Stimulated activated CD8-positive, alpha-beta memory T cell treated with anti-CD3 and anti-CD28 coated beads, Interleukin-12 subunit alpha, Interleukin-12 subunit beta, amount 100 ng/mL, for 4 hours (primary cell): ENCODE data around the gene AAMDC.
"Not testable (repeated sequence)": the region's sequence is repeated elsewhere in the genome, so short reads cannot be mapped to it uniquely, and the experiment has no call there.

Source experiments
- DNase-seq: peaks from one replicate; pipeline ENCODE4 v3.0.0-alpha.2; 2020; ENCODE audit warnings: low read depth

The AAMDC gene

DNA sequence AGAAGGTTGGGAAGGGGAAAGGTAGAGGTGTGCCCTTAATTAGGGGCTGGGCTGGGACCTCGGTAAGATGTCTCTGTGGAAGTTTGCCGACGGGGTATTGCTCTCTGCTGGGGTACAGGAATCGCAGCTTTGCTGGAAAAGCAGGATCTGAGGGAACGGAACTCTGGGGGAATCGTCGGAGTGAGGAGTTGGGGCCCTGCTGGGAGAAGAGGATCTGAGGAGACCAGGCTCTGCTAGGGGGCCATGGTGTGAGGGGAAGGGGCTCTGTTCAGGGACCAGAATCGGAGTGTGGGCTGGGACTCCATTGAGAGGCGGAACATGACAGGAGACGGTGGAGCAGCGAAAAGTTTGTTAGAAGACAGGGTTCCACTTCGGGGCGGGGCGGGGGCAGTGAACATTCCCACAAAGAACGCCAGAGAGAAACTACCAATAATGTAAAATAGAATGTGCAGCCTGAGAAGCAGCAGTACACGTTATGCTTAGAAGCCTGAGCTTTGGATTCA is 456 bp downstream of the AAMDC start:
- no peak for DNase-seq

DNA sequence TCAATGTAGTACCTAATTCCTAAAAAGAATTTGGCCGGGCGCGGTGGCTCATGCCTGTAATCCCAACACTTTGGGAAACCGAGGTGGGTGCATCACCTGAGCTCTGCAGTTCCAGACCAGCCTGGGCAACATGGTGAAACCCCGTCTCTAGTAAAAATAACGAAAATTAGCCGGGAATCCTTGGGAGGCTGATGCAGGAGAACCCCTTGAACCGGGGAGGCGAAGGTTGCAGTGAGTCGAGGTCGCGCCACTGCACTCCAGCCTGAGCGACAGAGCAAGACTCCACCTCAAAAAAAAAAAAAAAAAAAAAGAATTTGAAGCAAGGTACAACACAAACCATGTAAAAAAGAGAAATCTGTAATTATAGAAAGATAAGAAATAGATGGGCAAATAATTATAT is 1.2 kb downstream of the AAMDC start:
- not testable (repeated sequence) for DNase-seq

DNA sequence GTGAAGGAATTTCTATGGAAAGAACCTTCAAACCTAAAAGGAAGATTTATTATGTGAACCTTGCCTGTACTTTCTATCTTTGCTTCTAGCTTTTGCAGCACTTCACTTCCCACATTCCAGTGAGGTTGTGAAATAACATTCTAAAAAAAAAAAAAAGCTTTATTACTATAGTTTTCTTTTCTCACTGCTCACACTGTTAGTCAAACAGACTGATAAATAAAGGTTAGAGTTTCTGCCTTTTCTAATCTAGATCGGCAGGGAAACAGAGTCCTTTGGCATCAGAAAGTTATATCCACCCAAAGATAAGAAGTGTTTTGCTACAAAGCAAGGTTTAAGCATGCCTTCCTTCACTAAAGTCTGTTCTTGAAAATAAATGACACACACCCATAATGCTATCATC is 2.8 kb downstream of the AAMDC start:
- DNase-seq = no peak

DNA sequence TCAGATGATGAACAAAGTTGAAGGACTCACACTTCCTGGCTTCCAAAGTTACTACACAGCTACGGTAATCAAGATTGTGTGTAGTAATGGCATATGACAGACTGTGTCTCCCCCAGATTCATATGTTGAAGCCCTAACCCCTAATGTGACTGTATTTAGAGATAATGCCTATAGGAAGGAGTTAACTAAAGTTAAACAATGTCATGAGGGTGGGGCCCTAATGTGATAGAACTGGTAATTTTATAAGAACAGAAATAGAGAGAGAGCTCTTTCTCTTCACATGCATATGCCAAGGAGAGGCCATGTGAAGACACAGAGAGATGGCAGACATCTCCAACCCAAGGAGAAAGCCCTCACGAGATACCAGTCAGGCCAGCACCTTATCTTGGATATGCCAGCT is 8.0 kb downstream of the AAMDC start:
- DNase-seq = no peak

DNA sequence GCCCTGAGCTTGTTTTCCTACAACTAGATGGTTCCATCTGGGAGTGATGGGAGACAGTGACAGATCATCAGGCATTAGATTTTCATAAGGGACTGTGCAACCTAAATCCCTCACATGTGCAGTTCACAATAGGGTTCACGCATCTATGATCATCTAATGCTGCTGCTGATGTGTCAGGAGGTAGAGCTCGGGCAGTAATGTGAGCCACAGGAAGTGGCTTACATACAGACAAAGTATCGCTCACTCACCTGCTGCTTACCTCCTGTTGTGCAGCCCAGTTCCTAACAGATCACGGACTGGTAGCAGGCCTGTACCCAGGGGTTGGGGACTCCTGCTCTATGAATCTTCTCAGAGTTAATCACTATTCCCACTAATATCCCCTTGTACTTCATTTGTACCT is 12.4 kb downstream of the AAMDC start:
- DNase-seq = no peak

DNA sequence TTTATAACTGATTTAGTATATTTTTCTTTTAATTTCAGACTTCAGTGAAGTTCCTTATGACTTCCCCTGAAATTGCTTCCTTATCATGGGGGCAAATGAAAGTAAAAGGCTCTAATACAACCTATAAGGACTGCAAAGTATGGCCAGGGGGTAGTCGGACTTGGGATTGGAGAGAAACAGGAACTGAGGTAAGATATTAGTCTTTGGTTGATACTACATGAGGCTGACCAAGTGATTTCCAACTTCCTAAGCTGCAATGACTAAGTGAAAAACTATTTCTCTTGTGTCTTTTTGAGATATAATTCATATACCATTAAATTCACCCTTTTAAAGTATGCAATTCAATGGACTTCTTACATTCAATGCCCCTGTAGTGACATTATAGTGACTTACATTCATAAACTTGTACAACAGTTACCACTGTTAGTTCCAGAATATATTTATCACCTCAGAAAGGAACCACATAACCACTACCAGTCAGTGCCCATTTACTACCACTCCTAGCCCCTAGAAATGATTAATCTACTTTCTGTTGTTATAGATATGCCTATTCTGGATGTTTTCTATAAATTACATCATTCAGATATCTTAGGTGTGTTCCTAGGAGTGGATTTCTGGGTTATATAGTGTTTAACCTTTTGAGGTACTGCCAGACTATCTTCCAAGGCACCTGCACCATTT is 21.6 kb downstream of the AAMDC start:
- DNase-seq = no peak

DNA sequence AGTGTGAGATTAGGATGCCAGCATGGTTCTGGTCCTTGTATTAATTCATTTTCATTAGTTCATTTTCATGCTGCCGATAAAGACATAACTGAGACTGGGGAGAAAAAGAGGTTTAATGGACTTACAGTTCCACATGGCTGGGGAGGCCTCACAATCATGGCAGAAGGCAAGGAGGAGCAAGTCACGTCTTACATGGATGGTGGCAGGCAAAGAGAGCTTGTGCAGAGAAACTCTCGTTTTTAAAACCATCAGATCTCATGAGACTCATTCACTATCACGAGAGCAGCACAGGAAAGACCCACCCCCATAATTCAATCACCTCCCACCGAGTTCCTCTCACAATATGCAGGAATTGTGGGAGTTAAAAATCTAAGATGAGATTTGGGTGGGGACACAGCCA is 22.8 kb downstream of the AAMDC start:
- DNase-seq = not testable (repeated sequence)

DNA sequence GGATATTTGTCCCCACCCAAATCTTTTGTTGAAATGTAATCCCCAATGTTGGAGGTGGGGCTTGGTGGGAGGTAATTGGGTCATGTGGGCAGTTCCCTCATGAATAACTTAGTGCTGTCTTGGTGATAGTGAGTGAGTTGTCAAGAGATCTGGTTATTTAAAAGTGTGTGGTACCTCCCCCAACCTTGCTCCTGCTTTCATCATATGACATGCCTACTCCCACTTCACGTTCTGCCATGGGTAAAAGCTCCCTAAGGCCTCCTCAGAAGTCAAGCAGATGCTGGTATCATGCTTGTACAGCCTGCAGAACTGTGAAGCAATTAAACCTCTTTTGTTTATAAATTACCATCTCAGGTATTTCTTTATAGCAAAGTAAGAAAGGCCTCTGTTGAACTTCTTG is 30.6 kb downstream of the AAMDC start:
- no peak for DNase-seq

DNA sequence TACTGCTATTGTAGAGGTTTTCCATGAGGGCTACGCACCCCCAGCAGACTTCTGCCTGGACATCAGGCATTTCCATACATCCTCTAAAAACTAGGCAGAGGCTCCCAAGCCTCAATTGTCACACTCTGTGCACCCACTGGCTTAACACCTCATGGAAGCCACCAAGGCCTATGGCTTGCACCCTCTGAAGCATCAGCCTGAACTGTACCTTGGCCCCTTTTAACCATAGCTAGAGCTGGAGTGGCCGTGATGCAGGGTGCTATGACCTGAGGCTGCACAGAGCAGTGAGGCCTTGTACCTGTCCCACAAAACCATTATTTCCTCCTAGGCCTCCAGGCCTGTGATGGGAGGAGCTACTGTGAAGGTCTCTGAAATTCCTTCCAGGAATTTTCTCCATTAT is 33.9 kb downstream of the AAMDC start:
- DNase-seq = no peak

DNA sequence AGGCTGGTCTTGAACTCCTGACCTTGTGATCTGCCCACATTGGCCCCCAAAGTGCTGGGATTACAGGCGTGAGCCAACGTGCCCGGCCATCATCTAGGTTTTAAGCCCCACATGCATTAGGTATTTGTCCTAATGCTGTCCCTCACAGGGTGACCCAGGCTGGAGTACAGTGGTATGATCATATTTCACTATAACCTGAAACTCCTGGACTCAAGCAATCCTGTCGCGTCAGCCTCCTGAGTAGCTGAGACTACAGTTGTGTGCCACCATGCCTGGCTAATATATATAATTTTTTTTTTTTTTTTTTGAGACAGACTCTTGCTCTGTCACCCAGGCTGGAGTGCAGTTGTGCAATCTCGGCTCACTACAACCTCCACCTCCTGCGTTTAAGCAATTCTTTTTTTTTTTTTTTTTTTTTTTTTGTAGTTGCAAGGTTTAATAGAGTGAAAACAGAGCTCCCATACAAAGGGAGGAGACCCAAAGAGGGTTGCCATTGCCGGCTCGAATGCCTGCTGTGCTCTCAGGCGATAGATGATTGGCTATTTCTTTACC is 37.0 kb downstream of the AAMDC start:
- DNase-seq = not testable (repeated sequence)

DNA sequence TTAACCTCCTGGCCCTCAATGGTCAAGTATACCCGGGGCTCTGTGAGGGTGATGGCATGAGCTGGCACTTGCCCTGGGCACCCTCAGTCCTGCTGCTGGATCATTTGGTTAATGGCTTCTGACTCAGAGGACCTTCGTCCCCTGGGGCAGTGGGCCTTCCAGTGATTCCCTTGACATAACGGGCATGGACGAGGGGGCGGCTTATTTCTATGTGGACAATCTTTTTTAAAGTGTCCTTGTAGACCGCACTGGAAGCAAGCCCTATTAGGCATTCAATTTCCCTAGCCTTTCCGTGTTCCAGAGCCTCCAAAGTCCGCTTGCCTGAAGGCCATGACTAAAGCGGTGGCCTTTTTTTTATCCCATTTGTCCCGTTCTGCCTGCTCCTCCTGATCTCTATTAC is 40.5 kb downstream of the AAMDC start:
- DNase-seq = not testable (repeated sequence)

DNA sequence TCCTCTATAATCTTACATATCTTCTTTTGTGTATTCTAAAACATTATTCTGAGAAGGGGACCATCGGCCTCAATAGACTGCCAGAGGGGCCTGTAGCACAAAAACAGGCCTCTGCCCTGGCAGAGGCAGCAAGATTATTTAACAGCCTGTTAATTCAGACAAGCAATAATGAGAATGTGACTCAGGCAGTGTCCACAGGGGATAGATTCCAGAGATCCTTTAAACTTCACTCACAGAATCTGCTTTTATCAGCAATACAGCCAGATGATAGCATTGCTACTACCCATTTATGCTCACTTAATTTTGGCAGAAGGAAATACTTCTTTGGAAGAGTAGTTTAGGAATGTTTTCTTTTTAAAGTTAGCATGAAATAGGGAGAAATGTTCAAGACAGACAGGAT is 44.9 kb downstream of the AAMDC start:
- no peak for DNase-seq

DNA sequence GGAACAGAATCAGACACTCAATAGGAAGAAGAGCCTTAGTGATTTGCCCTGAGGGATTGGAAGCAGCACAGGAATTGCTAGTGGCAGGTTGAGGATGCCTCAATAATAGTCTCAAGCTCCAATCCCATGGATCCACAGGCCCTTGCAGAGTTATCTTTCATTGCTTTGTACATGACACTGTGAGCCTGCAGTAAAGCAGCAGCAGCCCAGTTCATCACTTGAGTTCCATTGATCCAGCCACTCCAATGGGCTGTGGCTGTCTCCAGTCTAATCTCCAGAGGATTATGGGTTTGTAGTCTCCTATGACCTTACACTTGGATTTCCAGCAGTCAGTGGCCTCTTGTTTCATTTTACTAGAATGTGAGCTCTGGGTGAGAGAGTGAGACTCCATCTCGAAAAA is 45.4 kb downstream of the AAMDC start:
- no peak for DNase-seq

DNA sequence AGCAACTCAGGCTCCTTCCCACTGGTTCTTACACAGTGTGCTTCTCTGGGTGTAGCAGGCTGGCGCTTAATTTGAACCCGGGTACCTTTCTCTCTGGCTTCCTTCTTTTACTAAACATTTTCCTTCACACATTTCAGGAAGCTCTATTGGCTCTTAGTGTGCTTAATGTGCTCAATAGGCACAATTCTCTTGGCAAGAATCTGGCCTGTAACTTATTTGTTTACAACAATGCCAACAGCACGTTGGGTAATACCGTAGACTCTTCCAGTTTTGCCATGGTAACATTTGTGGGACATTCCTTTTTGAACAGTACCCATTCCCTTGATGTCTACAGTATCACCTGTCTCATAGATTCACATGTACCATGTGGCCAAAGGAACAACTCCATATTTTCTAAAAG is 47.8 kb downstream of the AAMDC start:
- no peak for DNase-seq

DNA sequence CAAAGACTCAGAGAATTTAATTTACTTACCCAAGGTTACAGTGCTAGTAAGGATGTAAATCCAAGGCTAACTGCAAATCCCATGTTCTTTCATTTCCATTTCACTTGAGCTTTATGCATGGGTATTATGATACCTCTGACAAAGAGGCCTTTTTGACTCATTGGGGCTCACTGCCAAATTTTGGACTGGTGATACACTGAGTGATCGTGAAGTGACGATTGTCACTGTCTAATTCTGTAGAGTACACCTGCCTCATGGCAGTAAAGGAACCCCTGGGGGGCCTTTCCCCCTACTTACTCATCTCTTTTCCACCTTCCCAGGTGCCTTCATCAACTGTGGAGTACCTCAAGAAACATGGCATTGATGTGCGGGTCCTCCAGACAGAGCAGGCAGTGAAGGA is 50.9 kb downstream of the AAMDC start:
- no peak for DNase-seq

DNA sequence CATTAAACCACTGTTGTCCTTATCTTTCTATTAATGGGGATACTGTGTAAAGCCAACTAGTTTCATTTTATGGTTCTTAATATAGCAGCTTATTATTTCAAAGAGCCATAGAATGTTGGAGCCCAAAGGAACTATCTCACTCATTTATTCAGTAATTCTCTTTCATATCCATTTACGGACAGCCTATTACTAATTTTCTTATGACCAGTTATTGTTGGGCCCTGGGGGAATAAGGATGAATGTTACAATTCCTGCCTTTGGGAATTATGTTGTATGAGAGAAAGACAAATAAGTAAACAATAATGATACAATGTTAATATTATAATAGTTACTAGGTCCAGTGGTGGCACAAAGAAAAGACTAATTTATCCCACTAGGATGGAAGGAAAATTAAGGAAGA is 52.4 kb downstream of the AAMDC start:
- no peak for DNase-seq

DNA sequence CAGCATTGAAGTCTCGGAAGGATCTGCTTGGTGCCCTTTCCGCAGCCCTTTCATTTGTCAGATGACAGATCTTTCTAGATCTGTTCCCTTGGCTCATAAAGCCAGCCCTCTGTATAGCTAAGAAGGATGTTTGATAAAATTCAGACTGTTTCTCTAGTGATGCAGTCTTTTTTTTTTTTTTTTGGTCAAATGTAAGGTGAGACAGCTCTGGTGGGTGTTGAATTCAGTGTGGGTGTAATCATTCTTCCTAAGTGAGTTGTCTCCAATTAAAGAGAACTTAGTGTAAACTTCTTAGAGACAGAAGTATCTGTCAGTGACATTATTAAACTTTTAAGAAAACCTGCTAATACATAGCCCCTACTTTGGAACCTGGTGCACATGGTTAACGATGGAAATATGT is 53.3 kb downstream of the AAMDC start:
- no peak for DNase-seq

DNA sequence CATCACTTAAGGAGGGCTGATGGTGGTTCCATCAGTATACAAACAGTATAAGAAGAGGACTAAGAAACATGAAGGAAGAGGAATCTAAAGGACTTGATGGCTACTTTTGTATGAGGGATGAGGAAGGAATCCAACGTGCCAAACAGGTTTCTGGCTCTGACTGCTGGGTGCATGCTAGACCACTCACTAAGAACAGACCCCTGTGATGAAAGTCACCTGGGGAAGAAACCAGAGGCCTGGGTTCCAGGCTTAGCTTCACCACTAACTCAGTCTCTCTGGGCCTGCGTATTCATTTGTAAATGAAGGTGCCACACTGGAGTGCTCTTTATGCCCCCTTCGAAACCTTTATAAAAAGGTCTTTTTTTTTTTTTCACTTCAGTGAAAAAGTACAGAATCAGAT is 55.1 kb downstream of the AAMDC start:
- DNase-seq = no peak

DNA sequence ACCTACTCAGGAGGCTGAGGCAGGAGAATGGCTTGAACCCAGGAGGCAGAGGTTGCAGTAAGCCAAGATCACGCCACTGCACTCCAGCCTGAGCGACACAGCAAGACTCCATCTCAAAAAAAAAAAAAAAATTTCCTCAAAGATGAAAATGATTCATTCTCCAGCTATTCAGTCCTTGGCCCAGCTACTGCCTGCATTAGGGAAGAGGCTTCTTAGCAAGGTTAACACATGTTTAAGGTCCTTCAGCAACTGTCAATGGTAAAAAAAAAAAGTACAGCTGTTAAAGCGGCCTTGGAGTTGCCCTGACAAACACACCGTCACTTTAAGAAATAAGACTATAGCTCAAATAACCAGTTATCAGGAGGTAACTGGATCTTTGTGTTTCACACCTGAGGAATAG is 57.3 kb downstream of the AAMDC start:
- not testable (repeated sequence) for DNase-seq

DNA sequence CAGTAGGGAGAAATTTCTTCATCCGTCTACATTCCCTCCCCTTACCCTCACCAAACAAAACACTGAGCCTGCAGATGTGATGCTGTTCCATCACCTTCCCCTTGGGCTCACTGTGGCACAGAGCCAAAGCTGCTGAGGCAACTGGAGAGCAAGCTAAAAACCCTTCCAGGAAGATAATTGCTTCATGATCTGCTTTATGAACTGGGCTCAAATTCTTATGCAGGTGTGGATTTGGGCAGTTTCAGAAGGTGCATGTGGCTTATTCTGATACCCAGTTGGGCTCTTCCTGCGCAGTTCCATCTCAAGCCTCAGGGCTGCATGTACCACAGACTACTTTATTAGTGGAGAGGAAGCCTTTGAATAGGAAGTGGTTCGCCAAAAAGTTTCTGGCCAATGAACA is 58.3 kb downstream of the AAMDC start:
- no peak for DNase-seq

DNA sequence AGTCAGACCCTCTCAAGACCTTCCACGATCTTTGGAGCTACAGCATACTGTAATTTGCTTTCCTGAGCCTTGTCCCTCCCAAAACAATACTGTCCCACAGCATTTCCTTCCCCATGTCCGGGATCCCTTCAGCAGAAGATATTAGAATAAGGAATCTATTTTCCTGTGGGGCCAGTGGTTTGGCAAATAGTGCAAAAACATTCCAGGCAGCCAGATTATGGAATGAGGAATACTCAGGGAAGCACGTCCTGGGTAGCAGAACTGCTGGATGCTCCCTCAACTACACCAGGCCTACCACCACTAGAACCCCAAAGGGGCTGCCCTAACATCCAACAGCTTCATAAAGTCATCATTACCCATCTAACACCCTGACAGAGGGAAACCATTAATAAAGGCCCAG is 61.5 kb downstream of the AAMDC start:
- DNase-seq = no peak

DNA sequence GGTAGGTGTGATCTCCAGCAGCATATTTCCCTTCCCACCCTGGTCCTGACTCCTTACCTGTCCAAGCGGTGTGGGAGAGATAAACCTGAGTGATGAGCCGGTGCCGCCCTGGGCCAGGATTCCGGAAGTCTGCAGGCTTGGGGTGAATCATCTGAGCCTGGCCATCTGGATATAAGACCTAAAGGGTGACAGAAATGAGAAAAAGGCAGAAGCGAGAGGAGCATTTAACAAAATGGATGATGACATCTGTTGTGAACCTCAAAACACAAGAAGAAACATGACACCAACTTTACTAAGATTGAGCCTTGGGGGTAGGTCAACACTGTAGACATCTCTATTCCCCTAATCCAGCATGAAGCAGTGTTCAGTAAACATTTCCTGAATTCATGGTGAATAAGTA is 62.8 kb downstream of the AAMDC start:
- DNase-seq = no peak

DNA sequence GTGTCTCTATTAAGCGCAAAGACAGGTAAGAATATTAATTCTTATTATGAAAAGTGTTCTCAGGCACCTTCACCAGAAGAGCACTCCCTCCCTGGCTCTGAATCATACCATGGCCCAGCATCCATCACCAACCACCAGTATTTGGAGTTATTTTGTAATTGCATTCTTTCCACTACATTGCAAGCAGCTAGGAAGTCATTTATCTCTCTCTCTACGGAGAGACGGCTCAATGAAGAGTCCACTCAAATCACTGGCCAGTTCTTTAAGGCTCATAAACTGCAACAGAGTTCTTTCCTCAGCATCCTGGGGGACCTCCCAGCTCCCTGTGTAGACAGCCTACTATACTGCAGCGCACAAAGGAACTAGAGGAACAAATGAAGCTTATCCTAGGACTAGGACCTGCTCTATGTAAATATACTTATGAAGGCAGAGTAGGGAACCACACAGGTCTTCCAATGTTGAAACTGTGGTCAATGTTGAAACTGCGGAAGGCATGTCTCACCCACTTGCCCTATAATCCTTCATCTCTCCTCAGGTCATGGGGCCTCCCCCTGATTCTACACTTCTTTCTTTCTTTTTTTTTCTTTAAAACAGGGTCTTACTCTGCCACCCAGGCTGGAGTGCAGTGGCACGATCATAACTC is 63.4 kb downstream of the AAMDC start:
- no peak for DNase-seq

DNA sequence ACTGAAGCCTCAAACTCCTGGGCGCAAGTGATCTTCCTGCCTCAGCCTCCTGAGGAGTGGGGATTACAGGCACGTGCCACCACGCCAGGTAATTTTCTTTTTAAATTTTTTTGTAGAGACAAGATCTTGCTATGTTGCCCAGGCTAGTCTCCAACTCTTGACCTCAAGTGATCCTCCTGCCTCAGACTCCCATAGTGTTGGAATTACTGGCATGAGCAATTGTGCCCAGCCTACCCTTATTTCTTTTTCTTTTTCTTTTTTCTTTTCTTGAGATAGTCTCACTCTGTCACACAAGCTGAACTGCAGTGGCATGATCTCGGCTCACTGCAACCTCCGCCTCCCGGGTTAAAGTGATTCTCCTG is 63.9 kb downstream of the AAMDC start:
- no peak for DNase-seq
